Keratinocyte (primary cell): Measurements from ENCODE around the gene NDUFAF2. TPM values are rescaled to one million over a fixed set of nuclear protein-coding genes. Genes with fewer than 3 reads are reported as not detected.

Experiments
- DNase-seq: peaks from one replicate; pipeline ENCODE4 v3.0.0-alpha.2; 2011; ENCODE audit warnings: low read depth, missing footprints, low spot score
- FAIRE-seq: peaks from 2 replicates; lab custom pipeline; 2011; peaks lifted over from hg19 to GRCh38; lab: Jason Lieb, UNC
- H2AFZ ChIP-seq: 2 replicates; pipeline ENCODE4 v1.6.0; 2012; ENCODE audit warnings: low read length, control low read depth, inconsistent platforms; ENCODE audit not compliant: control insufficient read depth
- H3K27ac ChIP-seq: 2 replicates; pipeline ENCODE4 v1.5.1; 2011; ENCODE audit warnings: low read length; ENCODE audit not compliant: control insufficient read depth, insufficient read depth
- H3K27me3 ChIP-seq: 3 replicates; pipeline ENCODE4 v1.6.0; 2011; ENCODE audit warnings: low read length; ENCODE audit not compliant: control insufficient read depth, insufficient read depth; ENCODE audit errors: extremely low read depth
- H3K36me3 ChIP-seq, 2 experiments: 2 replicates in 1 of 2; 3 replicates in 1 of 2; pipeline ENCODE4 v1.5.1; 2011; ENCODE audit warnings: low read length in 2 of 2, mild to moderate bottlenecking in 1 of 2; ENCODE audit not compliant: control insufficient read depth in 2 of 2, insufficient read depth in 2 of 2; ENCODE audit errors: extremely low read depth in 1 of 2
- H3K4me1 ChIP-seq: 3 replicates; pipeline ENCODE4 v1.5.1; 2011; ENCODE audit warnings: low read length; ENCODE audit not compliant: control insufficient read depth, insufficient read depth; ENCODE audit errors: extremely low read depth
- H3K4me2 ChIP-seq: 3 replicates; pipeline ENCODE4 v1.6.0; 2011; ENCODE audit warnings: low read depth, low read length; ENCODE audit not compliant: control insufficient read depth, insufficient read depth; ENCODE audit errors: extremely low read depth
- H3K4me3 ChIP-seq, 3 experiments: fragments of 200-600 bp in 1 of 3; sonication (generic) in 1 of 3; 2 replicates in 2 of 3; 3 replicates in 1 of 3; pipeline ENCODE4 v1.5.1; 2011 to 2016; ENCODE audit warnings: low read length in 3 of 3, mild to moderate bottlenecking in 3 of 3, control low read depth in 2 of 3, inconsistent platforms in 1 of 3, low read depth in 1 of 3, mixed read lengths in 1 of 3, mixed run types in 1 of 3, moderate library complexity in 1 of 3; ENCODE audit not compliant: control insufficient read depth in 2 of 3, insufficient read depth in 2 of 3; ENCODE audit errors: extremely low read depth in 1 of 3
- H3K79me2 ChIP-seq: 2 replicates; pipeline ENCODE4 v1.6.0; 2012; ENCODE audit warnings: low read length; ENCODE audit not compliant: control insufficient read depth, insufficient read depth
- H3K9ac ChIP-seq: 3 replicates; pipeline ENCODE4 v1.6.0; 2011; ENCODE audit warnings: low read length; ENCODE audit not compliant: control insufficient read depth, insufficient read depth; ENCODE audit errors: extremely low read depth
- H3K9me1 ChIP-seq: 3 replicates; pipeline ENCODE4 v1.6.0; 2011; ENCODE audit warnings: low read length; ENCODE audit not compliant: control insufficient read depth, insufficient read depth; ENCODE audit errors: extremely low read depth
- H3K9me3 ChIP-seq: 2 replicates; pipeline ENCODE4 v1.5.1; 2012; ENCODE audit warnings: low read depth, low read length; ENCODE audit not compliant: control insufficient read depth
- H4K20me1 ChIP-seq: 3 replicates; pipeline ENCODE4 v1.6.0; 2011; ENCODE audit warnings: low read length; ENCODE audit not compliant: control insufficient read depth, insufficient read depth; ENCODE audit errors: extremely low read depth
- CTCF ChIP-seq, 3 experiments: IDR thresholded peaks in 1 of 3; conservative IDR thresholded peaks in 1 of 3; optimal IDR thresholded peaks in 1 of 3; 2 replicates in 2 of 3; 3 replicates in 1 of 3; pipeline versions ENCODE3 to v1.5.1; 2011; ENCODE audit warnings: low read length in 3 of 3, mild to moderate bottlenecking in 3 of 3, moderate library complexity in 2 of 3, control low read depth in 1 of 3, inconsistent platforms in 1 of 3; ENCODE audit not compliant: insufficient read depth in 2 of 3; ENCODE audit errors: extremely low read depth in 1 of 3
- EZH2 ChIP-seq: IDR thresholded peaks from one replicate; pipeline ENCODE4 v1.6.1; 2012; ENCODE audit warnings: inconsistent platforms, mild to moderate bottlenecking, low read length, moderate library complexity
- dilution Hi-C: fragments of 300-500 bp; cut with MboI; formaldehyde crosslinking; loops from one replicate; pipeline ENCODE4 v1.7.0; 2020; ENCODE audit warnings: low sequenced_read_pairs; ENCODE audit not compliant: extremely low pct_ligation_motif_present
- polyA plus RNA-seq, 5 experiments: library from polyadenylated mRNA; depleted of rRNA in 3 of 5; stranded (reverse) in 3 of 5; stranded (forward) in 1 of 5; unstranded in 1 of 5; fragments of >200 nt; gene quantifications; 1 replicate in 1 of 5; 2 replicates in 3 of 5; 3 replicates in 1 of 5; pipeline versions ENCODE4 v1.2.1 to v1.2.3, GENCODE V29; 2011 to 2012; ENCODE audit warnings: missing spikeins in 2 of 5, low read depth in 1 of 5, low replicate concordance in 1 of 5

Gene NDUFAF2
- polyA plus RNA-seq, 1 donor (not counting 4 experiments of a cell fraction or from before 2014, with no cell fraction given) = 62.3 TPM

- Histone ChIP-seq H3K4me1 (peaks cover 8% of the 10 kb centered on the region), H3K79me2 (peaks cover 16% of the 10 kb centered on the region), H4K20me1 (no peaks in the 10 kb centered on the region), H3K4me3 (no peak overlapping the region), H3K9me1 (no peaks in the 10 kb centered on the region), H3K27me3 (no peaks in the 10 kb centered on the region), H3K9me3 (no peaks in the 10 kb centered on the region), H2AFZ (no peak overlapping the region), H3K4me2 (no peak overlapping the region), H3K36me3 (no peaks in the 10 kb centered on the region), H3K9ac (no peak overlapping the region), H3K27ac (no peak overlapping the region)
- TF ChIP-seq EZH2 (no peak), CTCF (optimal IDR thresholded peaks at IDR 0.05 in 1 of 3, IDR thresholded peaks at IDR 0.05 in 1 of 3, conservative IDR thresholded peaks at IDR 0.05 in 1 of 3; ENCODE audit: extremely low read depth in 1 of 3, insufficient read depth in 2 of 3, low read length in 3 of 3) (no peak)
- DNase-seq = no peak
- no peak for FAIRE-seq
- dilution Hi-C loops = no loop called here
Observed at GRCh38 chr5:61026004-61026403, 81.0 kb downstream of the NDUFAF2 start.

- no peak overlapping the region for H3K9ac ChIP-seq
- H3K27me3 ChIP-seq = no peaks in the 10 kb centered on the region
- no peak overlapping the region for H3K4me2 ChIP-seq
- no peaks in the 10 kb centered on the region for H3K9me1 ChIP-seq
- H3K36me3 ChIP-seq = no peaks in the 10 kb centered on the region
- H3K4me1 ChIP-seq = no peaks in the 10 kb centered on the region
- peaks cover 11% of the 10 kb centered on the region for H3K79me2 ChIP-seq
- no peaks in the 10 kb centered on the region for H3K9me3 ChIP-seq
- H3K4me3 ChIP-seq = no peak overlapping the region
- no peaks in the 10 kb centered on the region for H4K20me1 ChIP-seq
- TF ChIP-seq CTCF (optimal IDR thresholded peaks at IDR 0.05 in 1 of 3, IDR thresholded peaks at IDR 0.05 in 1 of 3, conservative IDR thresholded peaks at IDR 0.05 in 1 of 3; ENCODE audit: extremely low read depth in 1 of 3, insufficient read depth in 2 of 3, low read length in 3 of 3) = no peak
- no peak for TF ChIP-seq EZH2
- dilution Hi-C loops = no loop called here
- H3K27ac ChIP-seq = no peak overlapping the region
- DNase-seq (no peak), FAIRE-seq (no peak)
- no peak overlapping the region for H2AFZ ChIP-seq
Observed at GRCh38 chr5:61028382-61028781, 83.4 kb downstream of the NDUFAF2 start.
